GM12878 (cell line): ENCODE measurements around the gene ZDHHC22. TPM values are rescaled to one million over a fixed set of nuclear protein-coding genes. Genes with fewer than 3 reads are reported as not detected.

Source experiments
- ATAC-seq: fragments of 200-7000 bp; cut with Tn5 transposase; 3 replicates; pipeline ENCODE4 v1.9.1; 2020; ENCODE audit warnings: mild to moderate bottlenecking, moderate library complexity
- BruUV-seq: library from RNA; stranded (reverse); fragments of 400-500 nt; replicated peaks from 2 replicates; lab custom pipeline; 2021; lab: Mats Ljungman, UMichigan
- CTCF ChIA-PET: fragments of 300-600 bp; sonication (Branson Sonifier 250); formaldehyde crosslinking; extraction: SDS; loops from one replicate; lab custom pipeline; 2021; ENCODE audit warnings: inconsistent platforms; lab: Yijun Ruan, JAX
- POLR2A ChIA-PET: fragments of 350-600 bp; formaldehyde crosslinking; extraction: SDS; loops from one replicate; lab custom pipeline; 2021; ENCODE audit warnings: inconsistent platforms; lab: Charles Lee
- RAD21 ChIA-PET: fragments of 300-600 bp; sonication (Branson Sonifier 250); formaldehyde crosslinking; loops from one replicate; lab custom pipeline; 2023; ENCODE audit warnings: antibody characterized with exemption; ENCODE audit not compliant: unreplicated experiment; lab: Charles Lee
- SMC1A ChIA-PET: fragments of 300-600 bp; sonication (Branson Sonifier 250); formaldehyde crosslinking; loops from one replicate; lab custom pipeline; 2023; ENCODE audit not compliant: unreplicated experiment, uncharacterized antibody; lab: Charles Lee
- DNase-seq: peaks from one replicate; pipeline ENCODE4 v3.0.0-alpha.2; 2011; ENCODE audit warnings: low read depth, low spot score
- FAIRE-seq: peaks from 3 replicates; lab custom pipeline; 2011; peaks lifted over from hg19 to GRCh38; lab: Jason Lieb, UNC
- H2AFZ ChIP-seq: 2 replicates; pipeline ENCODE4 v1.6.0; 2011; ENCODE audit warnings: low read depth, low read length, control low read depth; ENCODE audit not compliant: control insufficient read depth
- H3K27ac ChIP-seq: 2 replicates; pipeline ENCODE4 v1.5.1; 2011; ENCODE audit warnings: control low read depth; ENCODE audit not compliant: control insufficient read depth, insufficient read depth
- H3K27me3 ChIP-seq, 2 experiments: replicated peaks in 1 of 2; 2 replicates each; pipeline versions ENCODE4 v1.6.0 to v1.6.1; 2011; ENCODE audit warnings: low read length in 1 of 2; ENCODE audit not compliant: control insufficient read depth in 2 of 2, insufficient read depth in 2 of 2
- H3K36me3 ChIP-seq, 2 experiments: 2 replicates each; pipeline ENCODE4 v1.5.1; 2011; ENCODE audit warnings: low read length in 1 of 2; ENCODE audit not compliant: control insufficient read depth in 2 of 2, insufficient read depth in 2 of 2
- H3K4me1 ChIP-seq: 2 replicates; pipeline ENCODE4 v1.6.1; 2011; ENCODE audit warnings: mild to moderate bottlenecking, low read length, moderate library complexity, mixed read lengths; ENCODE audit not compliant: control insufficient read depth, insufficient read depth
- H3K4me2 ChIP-seq: 2 replicates; pipeline ENCODE4 v1.6.0; 2011; ENCODE audit warnings: control low read depth; ENCODE audit not compliant: control insufficient read depth, insufficient read depth
- H3K4me3 ChIP-seq: fragments of 200-600 bp; sonication (generic); 2 replicates; pipeline ENCODE4 v1.5.1; 2016
- H3K79me2 ChIP-seq: 2 replicates; pipeline ENCODE4 v1.6.0; 2011; ENCODE audit warnings: low read length; ENCODE audit not compliant: control insufficient read depth, insufficient read depth
- H3K9ac ChIP-seq: 2 replicates; pipeline ENCODE4 v1.8.0; 2011; ENCODE audit warnings: low read length, control low read depth, mixed read lengths; ENCODE audit not compliant: control insufficient read depth, insufficient read depth
- H3K9me3 ChIP-seq: replicated peaks from 3 replicates; pipeline ENCODE4 v1.5.1; 2011; ENCODE audit warnings: mild to moderate bottlenecking, low read length; ENCODE audit not compliant: control insufficient read depth, insufficient read depth
- H4K20me1 ChIP-seq: 2 replicates; pipeline ENCODE4 v1.6.0; 2011; ENCODE audit not compliant: control insufficient read depth, insufficient read depth
- CBX5 ChIP-seq: sonication (generic); IDR thresholded peaks from 2 replicates; pipeline ENCODE4 v1.6.1; 2016; ENCODE audit warnings: low read depth, moderate library complexity, mild to moderate bottlenecking, inconsistent platforms
- CHD1 ChIP-seq: IDR thresholded peaks from 2 replicates; pipeline ENCODE4 v1.6.1; 2012; ENCODE audit warnings: low read depth, low read length, improper control_type of control experiment
- DPF2 ChIP-seq: fragments of 450-650 bp; IDR thresholded peaks from 2 replicates; pipeline ENCODE4 v1.6.1; 2017; ENCODE audit warnings: mild to moderate bottlenecking
- ETV6 ChIP-seq, 2 experiments: fragments of 450-650 bp in 1 of 2; IDR thresholded peaks in 1 of 2; conservative IDR thresholded peaks in 1 of 2; 2 replicates each; pipeline ENCODE4 v1.6.1; 2014; ENCODE audit warnings: antibody characterized with exemption in 1 of 2, borderline replicate concordance in 1 of 2, low read depth in 1 of 2, mild to moderate bottlenecking in 1 of 2, moderate library complexity in 1 of 2
- FOXK2 ChIP-seq: fragments of 450-650 bp; IDR thresholded peaks from 2 replicates; pipeline ENCODE4 v1.6.1; 2017; ENCODE audit warnings: mild to moderate bottlenecking, moderate library complexity
- MEF2B ChIP-seq: fragments of 450-650 bp; IDR thresholded peaks from 2 replicates; pipeline ENCODE4 v1.6.1; 2018; ENCODE audit warnings: mild to moderate bottlenecking, moderate library complexity; ENCODE audit not compliant: partially characterized antibody, poor library complexity, severe bottlenecking
- NFXL1 ChIP-seq: fragments of 450-650 bp; IDR thresholded peaks from 2 replicates; pipeline ENCODE4 v1.6.1; 2017; ENCODE audit warnings: antibody characterized with exemption, mild to moderate bottlenecking, borderline replicate concordance
- PAX5 ChIP-seq: IDR thresholded peaks from 2 replicates; pipeline ENCODE4 v1.6.1; 2011; ENCODE audit warnings: low read depth, low read length, borderline replicate concordance
- SIN3A ChIP-seq: IDR thresholded peaks from 2 replicates; pipeline ENCODE4 v1.6.1; 2012; ENCODE audit warnings: low read depth, low read length, improper control_type of control experiment
- SP1 ChIP-seq: IDR thresholded peaks from one replicate; pipeline ENCODE4 v1.6.1; 2011; ENCODE audit warnings: low read depth, low read length
- SUPT20H ChIP-seq: IDR thresholded peaks from 2 replicates; pipeline ENCODE4 v1.6.1; 2011; ENCODE audit warnings: low read depth, mild to moderate bottlenecking, low read length, moderate library complexity, borderline replicate concordance; ENCODE audit not compliant: control insufficient read depth
- TARDBP ChIP-seq: IDR thresholded peaks from 2 replicates; pipeline ENCODE4 v1.6.1; 2016; ENCODE audit warnings: borderline replicate concordance
- TBL1XR1 ChIP-seq: IDR thresholded peaks from 2 replicates; pipeline ENCODE4 v1.6.1; 2012; ENCODE audit warnings: low read depth, low read length, improper control_type of control experiment
- WGBS: methylation state at CpG from one replicate; pipeline ENCODE4 v1.1.6; 2016; ENCODE audit warnings: low lambda C conversion rate; ENCODE audit not compliant: insufficient replicate concordance, insufficient coverage; ENCODE audit errors: missing lambda C conversion rate; 5-methylcytosine and 5-hydroxymethylcytosine counted together
- in situ Hi-C: fragments of 300-500 bp; cut with MboI; formaldehyde crosslinking; loops from 9 replicates; pipeline ENCODE4 v1.14.3; 2018; ENCODE audit warnings: mixed read lengths
- intact Hi-C: fragments of 100-400 bp; cut with micrococcal nuclease; formaldehyde crosslinking; loops from one replicate; pipeline ENCODE4 v1.14.2; 2022; ENCODE audit not compliant: unreplicated experiment
- polyA plus RNA-seq, 11 experiments: library from polyadenylated mRNA; depleted of rRNA in 4 of 11; unstranded in 6 of 11; stranded (reverse) in 5 of 11; fragments of >200 nt; fragmentation: Nextera tagmentation in 4 of 11; fragmentation: Illumina TruSeq in 1 of 11; extraction: Ambion mirVana in 4 of 11; extraction: Trizol in 1 of 11; gene quantifications; 1 replicate in 1 of 11; 2 replicates in 10 of 11; pipeline versions ENCODE4 v1.2.1 to v1.2.3, GENCODE V29; 2011 to 2016; ENCODE audit warnings: inconsistent platforms in 2 of 11, missing spikeins in 2 of 11, low read depth in 1 of 11
- total RNA-seq, 4 experiments: library from RNA; depleted of rRNA in 3 of 4; stranded (reverse); fragments of >200 nt in 3 of 4; fragmentation: Illumina TruSeq in 1 of 4; extraction: Trizol in 1 of 4; gene quantifications; 2 replicates each; pipeline versions ENCODE4 v1.2.1 to v1.2.3, GENCODE V29; 2013 to 2021
- TF ChIP-seq, protein P1 (sequence below): fragments of 450-650 bp; IDR thresholded peaks from 2 replicates; pipeline ENCODE4 v1.6.1; 2017; ENCODE audit warnings: antibody characterized with exemption, mild to moderate bottlenecking, moderate library complexity
- TF ChIP-seq, protein P2 (sequence below), 3 experiments: IDR thresholded peaks in 2 of 3; conservative IDR thresholded peaks in 1 of 3; 2 replicates each; pipeline ENCODE4 v1.5.1; 2011; ENCODE audit warnings: low read depth in 3 of 3, low read length in 3 of 3, mild to moderate bottlenecking in 3 of 3, control low read depth in 2 of 3, moderate library complexity in 2 of 3, inconsistent platforms in 1 of 3, mixed read lengths in 1 of 3; ENCODE audit not compliant: control insufficient read depth in 2 of 3, insufficient read depth in 1 of 3; ENCODE audit errors: extremely low read depth in 1 of 3
- TF ChIP-seq, protein P3 (sequence below): fragments of 450-650 bp; IDR thresholded peaks from 2 replicates; pipeline ENCODE4 v1.6.1; 2016; ENCODE audit warnings: mild to moderate bottlenecking

Gene ZDHHC22
- total and polyA plus RNA-seq, 10 of the 15 experiments (the other 5 are each of a cell fraction or from before 2014, with no cell fraction given), result 0.06 TPM; not detected in 9

DNA sequence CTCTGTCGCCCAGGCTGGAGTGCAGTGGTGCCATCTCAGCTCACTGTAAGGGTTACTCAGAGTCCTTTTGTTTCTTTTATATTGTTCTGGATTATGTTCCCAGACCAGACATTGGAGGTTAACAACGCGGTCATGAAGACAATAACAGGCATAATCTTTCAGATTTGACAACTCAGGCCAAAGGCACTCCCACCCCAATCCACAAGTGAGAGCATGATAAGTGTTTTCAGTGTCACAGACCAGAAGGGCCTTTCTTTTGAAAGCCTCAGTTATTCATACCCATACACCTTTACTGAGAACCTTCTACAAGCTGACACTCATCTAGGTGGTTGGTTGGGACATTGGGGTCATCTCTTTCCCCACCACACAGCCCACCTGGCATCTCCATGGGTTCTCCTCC is 37.1 kb upstream of the ZDHHC22 start (continued):
- TF ChIP-seq, protein P1, sequence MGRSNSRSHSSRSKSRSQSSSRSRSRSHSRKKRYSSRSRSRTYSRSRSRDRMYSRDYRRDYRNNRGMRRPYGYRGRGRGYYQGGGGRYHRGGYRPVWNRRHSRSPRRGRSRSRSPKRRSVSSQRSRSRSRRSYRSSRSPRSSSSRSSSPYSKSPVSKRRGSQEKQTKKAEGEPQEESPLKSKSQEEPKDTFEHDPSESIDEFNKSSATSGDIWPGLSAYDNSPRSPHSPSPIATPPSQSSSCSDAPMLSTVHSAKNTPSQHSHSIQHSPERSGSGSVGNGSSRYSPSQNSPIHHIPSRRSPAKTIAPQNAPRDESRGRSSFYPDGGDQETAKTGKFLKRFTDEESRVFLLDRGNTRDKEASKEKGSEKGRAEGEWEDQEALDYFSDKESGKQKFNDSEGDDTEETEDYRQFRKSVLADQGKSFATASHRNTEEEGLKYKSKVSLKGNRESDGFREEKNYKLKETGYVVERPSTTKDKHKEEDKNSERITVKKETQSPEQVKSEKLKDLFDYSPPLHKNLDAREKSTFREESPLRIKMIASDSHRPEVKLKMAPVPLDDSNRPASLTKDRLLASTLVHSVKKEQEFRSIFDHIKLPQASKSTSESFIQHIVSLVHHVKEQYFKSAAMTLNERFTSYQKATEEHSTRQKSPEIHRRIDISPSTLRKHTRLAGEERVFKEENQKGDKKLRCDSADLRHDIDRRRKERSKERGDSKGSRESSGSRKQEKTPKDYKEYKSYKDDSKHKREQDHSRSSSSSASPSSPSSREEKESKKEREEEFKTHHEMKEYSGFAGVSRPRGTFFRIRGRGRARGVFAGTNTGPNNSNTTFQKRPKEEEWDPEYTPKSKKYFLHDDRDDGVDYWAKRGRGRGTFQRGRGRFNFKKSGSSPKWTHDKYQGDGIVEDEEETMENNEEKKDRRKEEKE, result no peak
- no peak for TF ChIP-seq FOXK2
- TF ChIP-seq SIN3A, result no peak
- TF ChIP-seq DPF2, result no peak
- TF ChIP-seq, all 136 proteins: peak for 0

DNA sequence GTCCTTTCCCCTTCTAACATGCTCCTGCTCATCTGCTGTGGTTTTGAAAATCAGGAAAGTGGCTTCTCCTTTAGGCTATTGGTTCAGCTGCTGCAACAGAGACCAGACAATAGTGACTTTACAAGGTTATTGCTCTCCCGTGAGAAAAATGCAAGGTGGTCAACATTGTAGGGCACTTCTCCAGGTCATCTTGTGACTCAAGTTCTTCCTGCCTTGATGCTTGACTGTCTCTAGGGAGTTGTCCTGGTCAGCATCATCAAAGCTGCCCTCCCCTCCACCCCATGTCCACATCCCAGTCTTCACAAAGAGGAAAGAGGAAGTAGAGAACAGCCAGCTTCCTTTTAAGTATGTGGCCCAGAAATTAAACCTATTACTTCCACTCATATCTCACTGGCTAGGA is 36.1 kb upstream of the ZDHHC22 start:
- in situ Hi-C loops, result no loop called here
- TF ChIP-seq TBL1XR1 (no peak), PAX5 (no peak), CHD1 (no peak), ETV6 (conservative IDR thresholded peaks at IDR 0.05 in 1 of 2, IDR thresholded peaks at IDR 0.05 in 1 of 2; ENCODE audit: borderline replicate concordance in 1 of 2, low read depth in 1 of 2) (no peak), MEF2B (no peak), SP1 (no peak), TARDBP (no peak), CBX5 (no peak), NFXL1 (no peak), SUPT20H (no peak)
- TF ChIP-seq, protein P2, sequence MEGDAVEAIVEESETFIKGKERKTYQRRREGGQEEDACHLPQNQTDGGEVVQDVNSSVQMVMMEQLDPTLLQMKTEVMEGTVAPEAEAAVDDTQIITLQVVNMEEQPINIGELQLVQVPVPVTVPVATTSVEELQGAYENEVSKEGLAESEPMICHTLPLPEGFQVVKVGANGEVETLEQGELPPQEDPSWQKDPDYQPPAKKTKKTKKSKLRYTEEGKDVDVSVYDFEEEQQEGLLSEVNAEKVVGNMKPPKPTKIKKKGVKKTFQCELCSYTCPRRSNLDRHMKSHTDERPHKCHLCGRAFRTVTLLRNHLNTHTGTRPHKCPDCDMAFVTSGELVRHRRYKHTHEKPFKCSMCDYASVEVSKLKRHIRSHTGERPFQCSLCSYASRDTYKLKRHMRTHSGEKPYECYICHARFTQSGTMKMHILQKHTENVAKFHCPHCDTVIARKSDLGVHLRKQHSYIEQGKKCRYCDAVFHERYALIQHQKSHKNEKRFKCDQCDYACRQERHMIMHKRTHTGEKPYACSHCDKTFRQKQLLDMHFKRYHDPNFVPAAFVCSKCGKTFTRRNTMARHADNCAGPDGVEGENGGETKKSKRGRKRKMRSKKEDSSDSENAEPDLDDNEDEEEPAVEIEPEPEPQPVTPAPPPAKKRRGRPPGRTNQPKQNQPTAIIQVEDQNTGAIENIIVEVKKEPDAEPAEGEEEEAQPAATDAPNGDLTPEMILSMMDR (IDR thresholded peaks at IDR 0.05 in 2 of 3, conservative IDR thresholded peaks at IDR 0.05 in 1 of 3; ENCODE audit: control insufficient read depth in 2 of 3, extremely low read depth in 1 of 3, insufficient read depth in 1 of 3, low read depth in 3 of 3, low read length in 3 of 3), result no peak
- TF ChIP-seq, protein P3, sequence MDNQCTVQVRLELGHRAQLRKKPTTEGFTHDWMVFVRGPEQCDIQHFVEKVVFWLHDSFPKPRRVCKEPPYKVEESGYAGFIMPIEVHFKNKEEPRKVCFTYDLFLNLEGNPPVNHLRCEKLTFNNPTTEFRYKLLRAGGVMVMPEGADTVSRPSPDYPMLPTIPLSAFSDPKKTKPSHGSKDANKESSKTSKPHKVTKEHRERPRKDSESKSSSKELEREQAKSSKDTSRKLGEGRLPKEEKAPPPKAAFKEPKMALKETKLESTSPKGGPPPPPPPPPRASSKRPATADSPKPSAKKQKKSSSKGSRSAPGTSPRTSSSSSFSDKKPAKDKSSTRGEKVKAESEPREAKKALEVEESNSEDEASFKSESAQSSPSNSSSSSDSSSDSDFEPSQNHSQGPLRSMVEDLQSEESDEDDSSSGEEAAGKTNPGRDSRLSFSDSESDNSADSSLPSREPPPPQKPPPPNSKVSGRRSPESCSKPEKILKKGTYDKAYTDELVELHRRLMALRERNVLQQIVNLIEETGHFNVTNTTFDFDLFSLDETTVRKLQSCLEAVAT, result no peak

More for the DNA sequence above, 36.1 kb upstream of the ZDHHC22 start:
- intact Hi-C loops, result no loop called here
- DNase-seq (no peak), FAIRE-seq (no peak), ATAC-seq (no peak)
- ChIA-PET POLR2A (no interaction called here), CTCF (interaction anchor here (0.7 kb wide), 1 partner anchor 12 kb away, joined by 3 read pairs; no protein-coding TSS in a partner anchor), RAD21 (interaction anchor here (1.2 kb wide), 1 partner anchor 26 kb away, joined by 3 read pairs; no protein-coding TSS in a partner anchor), SMC1A (no interaction called here)
- H3K36me3 ChIP-seq, result no peaks in the 10 kb centered on the region
- H3K9me3 ChIP-seq, result no peaks in the 10 kb centered on the region
- no peak overlapping the region for H2AFZ ChIP-seq
- BruUV-seq, result no TSS peak
- no peak overlapping the region for H3K9ac ChIP-seq
- peaks cover 0 to 3% of the 10 kb centered on the region in 2 experiments; a peak in 1 of 4 replicates for H3K27me3 ChIP-seq
- H4K20me1 ChIP-seq, result no peaks in the 10 kb centered on the region
- no peaks in the 10 kb centered on the region for H3K79me2 ChIP-seq
- H3K27ac ChIP-seq, result no peak overlapping the region
- H3K4me2 ChIP-seq, result no peak overlapping the region
- H3K4me3 ChIP-seq, result no peak overlapping the region
- no peaks in the 10 kb centered on the region for H3K4me1 ChIP-seq
- 0% methylated on average over 1 of the region's 1 CpG for WGBS
